NB4 (cell line): ENCODE data around the gene UCP3.

Experiments used
- POLR2A ChIP-seq: IDR thresholded peaks from 2 replicates; pipeline ENCODE4 v1.6.1; 2011; ENCODE audit warnings: mild to moderate bottlenecking; ENCODE audit not compliant: insufficient read length; ENCODE audit errors: extremely low read depth
- TF ChIP-seq, protein P1 (sequence below): IDR thresholded peaks from one replicate; pipeline ENCODE4 v1.5.1; 2012; ENCODE audit warnings: low read depth, low read length
- TF ChIP-seq, protein P2 (sequence below): IDR thresholded peaks from 2 replicates; pipeline ENCODE4 v1.6.1; 2011; ENCODE audit warnings: low read depth, low read length

- TF ChIP-seq, protein P1, sequence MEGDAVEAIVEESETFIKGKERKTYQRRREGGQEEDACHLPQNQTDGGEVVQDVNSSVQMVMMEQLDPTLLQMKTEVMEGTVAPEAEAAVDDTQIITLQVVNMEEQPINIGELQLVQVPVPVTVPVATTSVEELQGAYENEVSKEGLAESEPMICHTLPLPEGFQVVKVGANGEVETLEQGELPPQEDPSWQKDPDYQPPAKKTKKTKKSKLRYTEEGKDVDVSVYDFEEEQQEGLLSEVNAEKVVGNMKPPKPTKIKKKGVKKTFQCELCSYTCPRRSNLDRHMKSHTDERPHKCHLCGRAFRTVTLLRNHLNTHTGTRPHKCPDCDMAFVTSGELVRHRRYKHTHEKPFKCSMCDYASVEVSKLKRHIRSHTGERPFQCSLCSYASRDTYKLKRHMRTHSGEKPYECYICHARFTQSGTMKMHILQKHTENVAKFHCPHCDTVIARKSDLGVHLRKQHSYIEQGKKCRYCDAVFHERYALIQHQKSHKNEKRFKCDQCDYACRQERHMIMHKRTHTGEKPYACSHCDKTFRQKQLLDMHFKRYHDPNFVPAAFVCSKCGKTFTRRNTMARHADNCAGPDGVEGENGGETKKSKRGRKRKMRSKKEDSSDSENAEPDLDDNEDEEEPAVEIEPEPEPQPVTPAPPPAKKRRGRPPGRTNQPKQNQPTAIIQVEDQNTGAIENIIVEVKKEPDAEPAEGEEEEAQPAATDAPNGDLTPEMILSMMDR: no peak
- no peak for TF ChIP-seq POLR2A
- TF ChIP-seq, protein P2, sequence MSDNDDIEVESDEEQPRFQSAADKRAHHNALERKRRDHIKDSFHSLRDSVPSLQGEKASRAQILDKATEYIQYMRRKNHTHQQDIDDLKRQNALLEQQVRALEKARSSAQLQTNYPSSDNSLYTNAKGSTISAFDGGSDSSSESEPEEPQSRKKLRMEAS: no peak
Observed at GRCh38 chr11:73951797-73952196, 57.1 kb downstream of the UCP3 start.
